ENCODE data around the gene MYO1D.

- TF ChIP-seq POLR2AphosphoS5 (IDR thresholded peaks at IDR 0.05), result no peak
- no peak for TF ChIP-seq POLR2A (IDR thresholded peaks at IDR 0.05)
- TF ChIP-seq EP300 (IDR thresholded peaks at IDR 0.05), result no peak
Measured at GRCh38 chr17:32602396-32602795, 274.5 kb downstream of the MYO1D start.
